H1 (cell line): Measurements from ENCODE around the gene THBS3. TPM values are rescaled to one million over a fixed set of nuclear protein-coding genes. Genes with fewer than 3 reads are reported as not detected.
"Not testable (repeated sequence)": the region's sequence is repeated elsewhere in the genome, so short reads cannot be mapped to it uniquely, and the experiment has no call there.

Source experiments
- CTCF ChIA-PET: fragments of 300-600 bp; sonication (Branson Sonifier 250); formaldehyde crosslinking; loops from one replicate; lab custom pipeline; 2021; ENCODE audit not compliant: partially characterized antibody; lab: Charles Lee
- POLR2A ChIA-PET: fragments of 300-600 bp; sonication (Branson Sonifier 250); formaldehyde crosslinking; loops from one replicate; lab custom pipeline; 2021; ENCODE audit warnings: inconsistent platforms; ENCODE audit not compliant: partially characterized antibody; lab: Charles Lee
- DNase-seq, 2 experiments: peaks; one replicate each; pipeline versions ENCODE4 v3.0.0 to v3.0.0-alpha.2; 2010 to 2022; ENCODE audit warnings: low spot score in 2 of 2, low read depth in 1 of 2, mixed read lengths in 1 of 2
- FAIRE-seq: peaks from 2 replicates; lab custom pipeline; 2011; peaks lifted over from hg19 to GRCh38; lab: Jason Lieb, UNC
- H2AFZ ChIP-seq: 2 replicates; pipeline ENCODE4 v1.8.1; 2012; ENCODE audit warnings: low read length, inconsistent platforms
- H2AK5ac ChIP-seq: 2 replicates; pipeline ENCODE4 v1.6.1; 2013; ENCODE audit warnings: low read depth, low read length
- H2BK120ac ChIP-seq: replicated peaks from 2 replicates; pipeline ENCODE3; 2013; ENCODE audit warnings: low read depth, low read length, inconsistent platforms
- H2BK12ac ChIP-seq: 2 replicates; pipeline ENCODE4 v1.6.1; 2013; ENCODE audit warnings: low read depth, low read length
- H2BK15ac ChIP-seq: 2 replicates; pipeline ENCODE4 v1.6.1; 2013; ENCODE audit warnings: low read length
- H2BK20ac ChIP-seq: 2 replicates; pipeline ENCODE4 v1.6.1; 2013; ENCODE audit warnings: low read length
- H2BK5ac ChIP-seq: 2 replicates; pipeline ENCODE4 v1.6.1; 2013; ENCODE audit warnings: low read depth, low read length
- H3K14ac ChIP-seq: 2 replicates; pipeline ENCODE4 v1.6.1; 2013; ENCODE audit warnings: inconsistent platforms; ENCODE audit not compliant: insufficient read length
- H3K18ac ChIP-seq: 2 replicates; pipeline ENCODE4 v1.6.1; 2013; ENCODE audit warnings: low read length; ENCODE audit errors: extremely low read depth
- H3K23ac ChIP-seq: 2 replicates; pipeline ENCODE4 v1.6.1; 2013; ENCODE audit warnings: inconsistent platforms; ENCODE audit not compliant: insufficient read length
- H3K23me2 ChIP-seq: 2 replicates; pipeline ENCODE4 v1.6.1; 2013; ENCODE audit warnings: low read depth, low read length
- H3K27ac ChIP-seq: 2 replicates; pipeline ENCODE4 v1.6.1; 2011; ENCODE audit warnings: low read depth, low read length, inconsistent platforms
- H3K27me3 ChIP-seq, 4 experiments: replicated peaks in 1 of 4; 1 replicate in 1 of 4; 2 replicates in 3 of 4; pipeline versions ENCODE4 v1.6.1 to v1.8.1; 2011 to 2013; ENCODE audit warnings: low read length in 3 of 4, mild to moderate bottlenecking in 3 of 4, inconsistent platforms in 2 of 4, mixed read lengths in 2 of 4, moderate library complexity in 1 of 4; ENCODE audit not compliant: control insufficient read depth in 3 of 4, insufficient read depth in 3 of 4; ENCODE audit errors: extremely low read depth in 1 of 4
- H3K36me3 ChIP-seq, 4 experiments: 2 replicates each; pipeline versions ENCODE4 v1.6.1 to v1.8.1; 2011 to 2013; ENCODE audit warnings: mild to moderate bottlenecking in 4 of 4, low read length in 3 of 4, moderate library complexity in 2 of 4, control low read depth in 1 of 4, inconsistent platforms in 1 of 4; ENCODE audit not compliant: insufficient read depth in 4 of 4, control insufficient read depth in 2 of 4
- H3K4ac ChIP-seq: replicated peaks from 2 replicates; pipeline ENCODE3; 2013; ENCODE audit warnings: low read length, low read depth, mixed read lengths, inconsistent platforms; ENCODE audit not compliant: insufficient read length
- H3K4me1 ChIP-seq, 4 experiments: replicated peaks in 1 of 4; 1 replicate in 1 of 4; 2 replicates in 3 of 4; pipeline versions ENCODE4 v1.6.1 to v1.8.1; 2011 to 2013; ENCODE audit warnings: low read length in 3 of 4, inconsistent platforms in 2 of 4, mixed read lengths in 1 of 4; ENCODE audit not compliant: insufficient read depth in 4 of 4, control insufficient read depth in 3 of 4
- H3K4me2 ChIP-seq, 2 experiments: 2 replicates each; pipeline versions ENCODE4 v1.6.1 to v1.8.1; 2011 to 2013; ENCODE audit warnings: low read depth in 2 of 2, low read length in 2 of 2, control low read depth in 1 of 2, inconsistent platforms in 1 of 2, mild to moderate bottlenecking in 1 of 2; ENCODE audit not compliant: insufficient read depth in 1 of 2
- H3K4me3 ChIP-seq, 4 experiments: fragments of 200-600, 300-600 bp in 1 of 4; sonication (generic), shearing (Covaris generic), sonication (Bioruptor Twin) in 1 of 4; 2 replicates each; pipeline versions ENCODE4 v1.5.1 to v1.8.1; 2011 to 2016; ENCODE audit warnings: low read length in 4 of 4, low read depth in 3 of 4, control low read depth in 2 of 4, inconsistent platforms in 2 of 4, mild to moderate bottlenecking in 2 of 4, mixed read lengths in 1 of 4, moderate library complexity in 1 of 4; ENCODE audit not compliant: insufficient read depth in 2 of 4; ENCODE audit errors: extremely low read depth in 1 of 4
- H3K56ac ChIP-seq: replicated peaks from 2 replicates; pipeline ENCODE3; 2013; ENCODE audit warnings: low read depth, mild to moderate bottlenecking, mixed read lengths, low read length, inconsistent platforms; ENCODE audit not compliant: insufficient read length
- H3K79me1 ChIP-seq: 2 replicates; pipeline ENCODE4 v1.6.1; 2013; ENCODE audit warnings: low read depth, low read length, control low read depth
- H3K79me2 ChIP-seq, 2 experiments: 2 replicates each; pipeline versions ENCODE4 v1.6.1 to v1.8.1; 2012 to 2013; ENCODE audit warnings: low read length in 2 of 2, mild to moderate bottlenecking in 2 of 2, inconsistent platforms in 1 of 2; ENCODE audit not compliant: insufficient read depth in 2 of 2, control insufficient read depth in 1 of 2
- H3K9ac ChIP-seq, 4 experiments: replicated peaks in 1 of 4; 1 replicate in 1 of 4; 2 replicates in 3 of 4; pipeline versions ENCODE4 v1.6.1 to v1.8.1; 2011 to 2013; ENCODE audit warnings: low read depth in 3 of 4, low read length in 3 of 4, control low read depth in 2 of 4, mild to moderate bottlenecking in 2 of 4, moderate library complexity in 2 of 4, inconsistent platforms in 1 of 4; ENCODE audit errors: extremely low read depth in 1 of 4
- H3K9me3 ChIP-seq, 2 experiments: 2 replicates each; pipeline versions ENCODE4 v1.6.1 to v1.8.1; 2012 to 2013; ENCODE audit warnings: mild to moderate bottlenecking in 2 of 2, moderate library complexity in 2 of 2, control low read depth in 1 of 2, inconsistent platforms in 1 of 2, low read depth in 1 of 2, low read length in 1 of 2, mixed read lengths in 1 of 2; ENCODE audit not compliant: insufficient read depth in 2 of 2
- H4K20me1 ChIP-seq, 2 experiments: replicated peaks in 1 of 2; 2 replicates each; pipeline versions ENCODE3 to v1.8.1; 2011 to 2013; ENCODE audit warnings: inconsistent platforms in 2 of 2, low read length in 2 of 2, mild to moderate bottlenecking in 1 of 2; ENCODE audit not compliant: insufficient read depth in 2 of 2, control insufficient read depth in 1 of 2
- H4K5ac ChIP-seq: 2 replicates; pipeline ENCODE4 v1.6.1; 2013; ENCODE audit warnings: low read length, low read depth, mixed read lengths, inconsistent platforms; ENCODE audit not compliant: insufficient read length
- H4K8ac ChIP-seq: 2 replicates; pipeline ENCODE4 v1.8.0; 2013; ENCODE audit warnings: mild to moderate bottlenecking, moderate library complexity, low read length, inconsistent platforms; ENCODE audit not compliant: insufficient read depth; ENCODE audit errors: extremely low read depth
- H4K91ac ChIP-seq: replicated peaks from 2 replicates; pipeline ENCODE3; 2013; ENCODE audit warnings: low read length, mixed read lengths, inconsistent platforms; ENCODE audit not compliant: insufficient read length
- whole genome bisulfite sequencing, 2 experiments: shearing (Covaris generic) in 1 of 2; methylation state at CpG; one replicate each; pipeline versions ENCODE4 v1.1.6 to v1.1.7; 2013 to 2015; ENCODE audit warnings: low lambda C conversion rate in 2 of 2, mixed read lengths in 2 of 2, inconsistent platforms in 1 of 2, low coverage in 1 of 2, missing lambda C conversion rate in 1 of 2; ENCODE audit not compliant: insufficient replicate concordance in 2 of 2, insufficient coverage in 1 of 2, insufficient read length in 1 of 2; ENCODE audit errors: extremely low coverage in 1 of 2, missing lambda C conversion rate in 1 of 2; 5-methylcytosine and 5-hydroxymethylcytosine counted together
- polyA plus RNA-seq, 7 experiments: library from polyadenylated mRNA; depleted of rRNA in 3 of 7; stranded (reverse) in 5 of 7; unstranded in 2 of 7; fragments of >200 nt in 5 of 7; fragments of 200-250 nt in 2 of 7; gene quantifications; 1 replicate in 5 of 7; 2 replicates in 1 of 7; 4 replicates in 1 of 7; pipeline versions ENCODE4 v1.2.1 to v1.2.3, GENCODE V29; 2011 to 2013; ENCODE audit warnings: missing spikeins in 2 of 7, mixed read lengths in 2 of 7
- total RNA-seq: library from RNA; stranded (reverse); fragmentation: NEBNext Ultra II Directional; extraction: Animal tissue kit (Norgen Biotek cat#: 25700); gene quantifications from 2 replicates; pipeline ENCODE4 v1.2.1, GENCODE V29; 2021

Gene THBS3
- total and polyA plus RNA-seq, 2 of the 8 experiments (the other 6 are each of a cell fraction or from before 2014, with no cell fraction given) = 3.0 to 3.5 TPM

GRCh38 chr1:155162631-155163030, 45.1 kb downstream of the THBS3 start:
- WGBS, 2 experiments = 95% methylated on average over 6 of the region's 6 CpGs; no CpG with 5 or more reads in 1 of the 2 experiments
- H4K20me1 ChIP-seq, H3K36me3 ChIP-seq, H3K4me2 ChIP-seq, H2BK15ac ChIP-seq, H3K14ac ChIP-seq, H2BK12ac ChIP-seq, H3K9ac ChIP-seq, H3K23ac ChIP-seq, H2AK5ac ChIP-seq, H3K4me3 ChIP-seq, H2BK20ac ChIP-seq, H2AFZ ChIP-seq, H3K23me2 ChIP-seq, H3K79me2 ChIP-seq, H3K56ac ChIP-seq, H3K79me1 ChIP-seq, H3K9me3 ChIP-seq, H4K5ac ChIP-seq, H4K91ac ChIP-seq, H2BK120ac ChIP-seq, H3K4ac ChIP-seq, DNase-seq, H3K27me3 ChIP-seq, H3K27ac ChIP-seq, H4K8ac ChIP-seq, H3K18ac ChIP-seq, FAIRE-seq, H2BK5ac ChIP-seq: not testable (repeated sequence)
- H3K4me1 ChIP-seq = peaks cover 2 to 16% (median 13%) of the 10 kb centered on the region in 4 experiments
- ChIA-PET CTCF (interaction anchor here (0.8 to 1.5 kb wide), 3 partner anchors 20 to 78 kb away, joined by 3 to 6 read pairs (median 6); no protein-coding TSS in a partner anchor), POLR2A (interaction anchor here (1.1 kb wide), 1 partner anchor 18 kb away, joined by 4 read pairs; no protein-coding TSS in a partner anchor)
